IPS DF 4.7 (cell line): Measurements from ENCODE around the gene RALB.
"Not testable (repeated sequence)": the region's sequence is repeated elsewhere in the genome, so short reads cannot be mapped to it uniquely, and the experiment has no call there.

ENCODE experiments used
- DNase-seq: peaks from one replicate; pipeline ENCODE4 v3.0.0-alpha.2; 2013; ENCODE audit warnings: low spot score; ENCODE audit errors: extremely low read depth

The RALB gene

DNA sequence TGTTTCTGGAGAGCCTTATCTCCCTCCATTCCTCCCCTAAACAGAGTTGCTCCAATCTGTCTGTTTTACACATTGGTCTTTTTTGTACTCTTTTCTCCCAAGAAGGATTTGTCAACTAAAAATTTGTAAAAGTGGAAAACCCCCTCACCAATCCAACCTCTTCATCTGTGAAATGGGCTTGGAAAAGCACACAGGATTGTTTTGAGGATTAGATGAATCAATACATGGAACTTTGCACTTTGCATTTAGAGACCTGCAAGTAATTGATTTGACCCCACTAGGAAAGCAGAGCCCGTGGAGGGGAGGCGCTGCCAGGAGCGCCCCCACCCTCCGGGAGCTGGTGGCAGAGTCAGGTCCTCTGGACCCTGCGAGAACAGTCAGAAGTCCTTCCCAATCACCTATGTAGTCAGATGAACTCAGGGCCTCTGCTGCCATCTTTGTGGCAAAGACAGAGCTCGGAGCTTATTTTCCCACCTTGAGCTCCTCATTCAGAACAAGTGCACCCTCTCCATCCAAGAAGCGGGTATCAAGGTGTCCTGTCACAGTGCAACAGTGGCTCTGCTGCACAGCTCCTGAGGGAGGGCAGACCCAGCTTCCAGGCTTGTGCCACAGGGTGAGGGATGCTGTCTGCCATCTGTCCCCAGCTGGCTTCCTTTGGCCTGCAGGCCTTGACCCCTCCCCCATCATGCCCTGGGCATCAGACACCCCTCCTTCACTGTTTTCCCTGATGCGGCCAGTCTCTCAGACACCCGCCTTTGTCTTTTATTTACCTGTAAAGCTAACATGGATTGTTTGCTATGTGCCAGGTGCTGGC lies 27.7 kb upstream of the RALB start:
- DNase-seq = no peak

DNA sequence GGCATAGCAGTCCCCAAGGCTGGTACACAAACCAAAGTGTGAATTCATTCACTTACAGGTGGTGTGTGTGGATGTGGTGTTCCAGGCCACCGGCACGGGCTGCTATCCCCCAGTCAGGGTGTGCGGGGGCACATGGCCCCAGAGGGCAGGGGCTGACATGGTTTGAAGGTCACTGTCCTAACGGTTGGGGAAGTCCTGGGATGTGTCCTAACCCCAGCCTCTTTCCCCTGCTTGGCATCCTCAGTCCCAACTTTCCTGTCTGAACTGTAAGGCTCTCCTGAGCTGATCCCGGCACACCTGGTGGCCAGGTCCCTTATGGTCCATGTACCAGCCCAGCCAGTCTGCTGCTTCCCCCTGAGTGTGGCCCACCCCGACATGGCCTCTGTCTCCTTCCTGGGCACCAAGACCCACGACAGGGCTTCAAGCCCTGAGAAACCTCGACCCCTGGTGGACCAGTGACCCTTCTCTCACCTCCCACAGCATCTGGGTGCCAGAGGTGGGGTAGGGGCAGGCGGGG lies 27.0 kb upstream of the RALB start:
- no peak for DNase-seq

- DNase-seq = no peak
These were observed 26.3 kb upstream of the RALB start for GRCh38 chr2:120226316-120226715.

- no peak for DNase-seq
These were observed 25.3 kb upstream of the RALB start for GRCh38 chr2:120227111-120227991.

GRCh38 chr2:120228503-120228902 lies 24.1 kb upstream of the RALB start:
- DNase-seq = no peak

GRCh38 chr2:120229341-120229740 lies 23.3 kb upstream of the RALB start:
- DNase-seq = no peak

DNA sequence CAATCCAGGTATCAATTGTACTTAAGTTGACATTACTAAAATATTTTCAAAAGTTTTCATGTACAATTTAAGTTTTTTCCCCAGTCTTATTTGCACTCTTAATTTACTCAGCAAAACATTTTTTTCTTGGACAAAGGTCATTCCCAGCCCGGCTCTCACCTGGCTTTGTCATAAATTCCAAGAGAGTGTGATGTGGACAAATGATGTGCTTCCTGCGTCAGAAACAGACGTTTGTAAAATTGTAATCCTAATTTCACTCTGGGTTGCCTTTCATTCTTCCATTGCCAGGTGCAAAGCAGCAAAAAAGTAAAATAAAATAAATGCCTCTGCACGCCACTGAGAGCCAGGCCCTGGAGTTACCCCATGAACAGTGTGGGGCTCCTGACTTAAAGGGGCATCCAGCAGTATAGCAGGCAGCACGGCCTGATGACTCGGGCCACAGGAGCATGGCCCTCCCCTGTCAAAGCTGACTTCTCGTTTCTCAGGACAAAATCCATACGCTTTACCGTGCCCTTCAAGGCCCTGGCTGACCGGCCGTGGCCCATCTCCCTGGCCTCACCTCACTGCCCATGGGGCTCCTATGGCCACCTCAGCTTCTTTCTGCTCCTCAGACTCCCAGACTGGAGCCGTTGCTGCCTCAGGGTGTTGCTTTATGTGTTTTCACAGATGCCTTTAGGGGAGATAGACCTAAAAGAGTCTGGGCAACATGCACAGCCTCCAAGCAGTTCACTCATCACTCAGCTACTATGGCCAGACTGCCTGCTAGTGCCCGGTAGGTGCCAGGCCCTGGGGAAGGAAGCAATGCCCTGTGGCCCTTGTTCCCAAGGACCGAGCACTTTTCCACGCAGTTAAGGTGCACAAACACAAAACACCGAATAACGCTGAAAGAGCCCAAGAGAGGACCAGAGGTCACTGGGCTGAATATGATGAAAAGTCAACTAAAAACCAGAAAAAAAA lies 21.9 kb upstream of the RALB start:
- no peak for DNase-seq

GRCh38 chr2:120231564-120231973 lies 21.1 kb upstream of the RALB start:
- DNase-seq = no peak

DNA sequence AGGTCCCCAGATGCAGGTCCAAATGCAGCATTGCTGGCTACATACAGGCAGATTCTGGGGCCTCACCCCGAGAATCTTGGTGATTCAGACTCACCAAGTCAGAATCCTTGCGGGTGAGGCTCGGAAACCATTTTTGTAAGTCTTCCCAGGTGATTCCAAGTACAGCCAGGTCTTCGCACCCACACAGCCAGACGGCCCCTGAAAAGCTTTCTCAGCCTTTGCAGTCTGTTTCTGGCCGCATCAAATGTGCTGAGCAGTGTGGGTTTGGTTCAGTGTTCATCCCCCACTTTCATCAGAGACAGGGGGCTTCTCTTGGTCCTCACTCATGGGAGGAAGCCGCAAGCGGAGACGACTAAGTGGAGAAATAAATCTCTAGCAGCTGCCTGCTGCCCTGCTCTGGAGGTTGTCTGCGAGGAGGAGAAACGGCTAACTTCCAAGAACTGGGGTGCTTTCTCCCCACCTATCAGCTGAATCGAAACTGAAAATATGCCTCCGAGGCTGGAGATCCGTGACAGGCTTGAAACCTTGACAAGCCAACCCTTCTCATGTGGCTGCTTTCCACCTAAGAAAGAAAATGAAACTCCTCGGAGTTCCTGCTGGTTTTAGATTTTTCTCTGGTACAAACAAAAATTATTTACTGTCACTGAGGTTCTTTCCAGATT lies 20.5 kb upstream of the RALB start:
- DNase-seq = no peak

DNA sequence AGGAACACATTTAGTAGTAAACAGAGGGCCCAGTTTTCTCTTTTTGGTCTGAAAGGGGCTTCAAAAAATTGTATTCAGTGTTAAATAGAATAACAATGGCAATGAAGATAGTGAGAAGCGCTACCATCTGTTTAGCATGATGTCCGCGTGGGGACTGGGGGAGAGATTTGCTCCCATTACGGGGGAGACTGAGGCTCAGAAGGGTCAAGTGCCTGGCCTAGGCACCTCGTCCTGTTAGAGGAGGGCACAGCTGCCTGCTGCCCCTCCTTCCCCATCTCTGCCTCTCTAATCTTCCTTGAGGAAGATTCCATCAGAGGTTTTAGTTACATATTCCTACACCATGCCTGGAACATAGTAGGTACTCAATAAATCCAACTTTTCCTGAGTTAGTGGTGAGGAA lies 19.4 kb upstream of the RALB start:
- DNase-seq = no peak

DNA sequence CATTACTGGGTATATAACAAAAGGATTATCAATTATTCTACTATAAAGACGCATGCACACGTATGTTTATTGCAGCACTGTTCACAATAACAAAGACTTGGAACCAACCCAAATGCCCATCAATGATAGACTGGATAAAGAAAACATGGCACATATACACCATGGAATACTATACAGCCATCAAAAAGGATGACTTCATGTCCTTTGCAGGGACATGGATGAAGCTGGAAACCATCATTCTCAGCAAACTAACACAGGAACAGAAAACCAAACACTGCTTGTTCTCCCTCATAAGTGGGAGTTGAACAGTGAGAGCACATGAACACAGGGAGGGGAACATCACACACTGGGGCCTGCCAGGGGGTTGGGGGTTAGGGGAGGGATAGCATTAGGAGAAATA lies 17.5 kb upstream of the RALB start:
- not testable (repeated sequence) for DNase-seq

DNA sequence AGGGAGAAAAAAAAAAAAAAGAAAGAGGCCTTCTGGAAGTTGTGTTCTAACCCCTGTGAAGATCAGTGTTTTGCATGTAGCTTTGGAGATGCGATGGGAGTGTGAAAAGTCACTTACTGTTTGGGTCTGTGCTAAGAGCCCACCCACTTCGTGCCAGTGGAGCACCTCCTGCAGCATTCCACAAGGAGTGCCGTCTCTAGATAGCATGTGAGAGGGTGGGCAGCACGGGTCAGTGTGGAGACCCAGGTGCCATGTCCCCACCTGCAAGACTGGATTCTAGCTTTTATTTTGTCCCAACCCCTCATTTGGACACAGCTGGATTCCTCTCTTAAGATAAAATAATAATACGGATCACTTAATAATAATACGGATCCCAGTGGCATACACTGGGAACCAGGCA lies 17.0 kb upstream of the RALB start:
- no peak for DNase-seq

DNA sequence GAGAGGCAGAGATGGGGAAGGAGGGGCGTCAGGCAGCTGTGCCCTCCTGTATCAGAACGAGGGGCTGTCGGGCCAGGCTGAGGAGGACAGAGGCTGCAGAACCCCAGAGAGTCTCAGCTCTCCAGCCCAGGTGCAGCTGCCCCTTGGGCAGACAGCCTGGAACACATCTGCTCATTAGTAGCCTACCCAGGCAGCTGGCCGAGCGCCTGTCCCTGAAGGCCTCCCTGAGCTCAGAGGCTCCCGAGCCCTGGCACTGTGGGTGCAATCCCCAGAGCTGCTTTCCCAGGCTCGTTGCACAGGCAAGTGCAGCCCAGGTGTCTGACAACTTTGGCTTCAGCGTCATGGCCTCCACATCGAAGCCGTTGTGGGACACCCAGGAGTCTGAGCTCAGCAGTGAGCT lies 16.3 kb upstream of the RALB start:
- no peak for DNase-seq

DNA sequence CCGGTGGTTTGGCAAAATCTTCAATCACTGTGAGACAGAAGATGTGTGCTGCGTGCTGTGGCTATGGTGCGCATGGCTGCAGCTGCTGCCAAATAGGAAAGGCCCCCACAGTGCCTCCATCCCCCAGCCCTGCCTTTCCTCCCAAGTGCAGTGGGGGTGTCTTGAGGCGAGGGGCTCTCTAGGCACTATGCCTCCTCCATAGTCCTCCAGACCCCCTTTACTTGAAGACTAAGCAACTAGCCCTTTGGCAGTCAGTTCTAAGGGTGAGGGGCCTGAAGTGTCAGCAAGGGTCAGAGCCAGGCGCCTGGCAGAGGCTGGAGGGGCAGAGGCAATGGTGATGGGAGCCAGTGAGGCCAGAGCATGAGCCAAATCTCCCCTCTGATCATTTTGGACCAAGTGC lies 15.9 kb upstream of the RALB start:
- no peak for DNase-seq

DNA sequence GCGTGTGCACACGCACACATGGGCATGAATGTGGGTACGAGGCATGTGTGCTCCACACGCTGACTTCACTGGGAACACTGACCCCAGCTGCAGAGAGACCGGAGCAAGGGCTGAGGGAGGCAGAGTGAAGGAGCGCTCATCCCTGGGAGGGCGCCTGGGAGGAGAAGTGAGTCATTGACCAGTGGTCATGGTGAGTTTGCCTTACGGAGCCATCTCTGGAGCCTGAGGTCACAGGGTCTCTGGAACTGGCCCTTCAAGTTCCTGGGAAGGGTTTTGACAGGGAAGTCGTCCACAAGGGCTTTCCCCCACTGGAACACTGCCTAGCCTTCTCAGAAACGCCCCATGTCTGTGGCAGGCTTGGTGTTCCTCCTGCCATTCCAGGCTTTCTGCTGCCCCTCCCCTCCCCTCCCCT lies 15.2 kb upstream of the RALB start:
- no peak for DNase-seq

DNA sequence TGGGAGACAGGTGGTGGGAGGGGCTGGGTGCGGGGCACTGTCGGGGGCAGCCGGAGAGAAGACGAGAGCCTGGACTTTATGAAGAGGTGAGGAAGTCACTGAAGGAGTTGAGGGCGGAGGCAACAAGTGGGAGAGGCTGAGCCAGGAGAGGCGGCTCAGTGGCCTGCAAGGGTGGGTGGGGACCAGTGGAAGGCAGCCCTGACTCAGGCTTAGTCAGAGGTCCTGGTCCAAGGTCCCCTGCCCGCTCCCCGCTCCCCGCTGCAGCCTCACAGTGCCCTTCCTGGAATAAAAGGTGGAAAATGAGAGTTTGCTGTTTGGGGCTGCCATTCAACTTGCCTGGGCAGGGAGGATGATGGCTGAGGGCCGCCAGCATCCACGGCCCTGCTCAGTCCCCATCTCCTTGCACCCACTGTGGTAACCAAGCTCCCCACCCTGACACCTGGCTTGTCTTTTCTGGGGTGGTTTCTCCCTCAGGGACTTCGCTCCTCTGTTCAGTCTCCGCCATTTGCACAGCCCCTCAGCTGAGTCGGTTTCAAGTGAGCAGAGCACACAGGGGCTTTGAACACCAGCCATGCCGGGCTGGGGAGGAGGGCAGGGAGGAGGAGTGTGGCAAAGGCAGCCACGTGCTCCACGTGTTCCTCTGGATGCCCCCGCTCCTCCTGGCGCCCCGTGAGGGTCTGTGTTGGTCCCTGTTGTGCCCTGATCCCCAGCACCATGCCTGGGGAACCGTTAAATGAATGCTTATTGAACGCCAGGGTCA lies 13.7 kb upstream of the RALB start:
- no peak for DNase-seq

DNA sequence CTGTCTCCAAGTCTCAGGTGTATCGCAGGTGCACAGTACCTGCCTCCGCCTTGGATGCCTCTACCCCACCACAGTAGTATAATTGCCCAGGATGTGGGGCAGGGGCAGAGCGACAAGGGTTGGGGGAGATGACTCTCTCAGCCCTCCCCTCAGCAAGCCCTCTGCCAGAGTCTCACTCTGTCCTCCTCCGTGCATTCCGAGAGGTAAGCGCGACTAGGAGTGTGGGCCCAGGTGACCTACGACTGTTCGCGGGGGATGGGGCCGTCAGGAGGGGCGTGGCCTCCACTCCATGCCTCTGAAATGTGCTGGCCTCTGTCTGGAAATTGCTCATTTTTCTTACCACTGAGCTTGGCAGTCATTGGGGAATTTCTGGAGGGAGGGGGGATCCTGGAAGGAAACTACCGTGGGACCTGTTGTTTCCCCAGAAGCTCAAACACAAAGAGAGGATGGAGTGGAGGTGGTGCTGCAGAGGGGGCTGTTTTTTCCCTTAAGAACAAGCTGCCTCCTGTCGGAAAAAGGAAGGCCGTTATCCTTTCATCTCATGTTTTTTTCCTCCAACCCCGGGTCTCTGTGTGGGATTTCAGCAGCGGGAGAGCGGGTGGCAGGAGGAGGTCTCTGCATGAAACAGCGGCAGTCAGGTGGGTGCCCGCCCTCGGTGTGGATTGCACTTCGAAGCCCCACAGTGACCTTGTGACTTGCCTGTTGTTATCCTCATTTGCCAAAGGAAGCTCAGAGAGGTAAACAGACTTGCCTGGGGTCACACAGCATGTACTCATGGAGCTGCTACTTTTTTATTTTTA lies 13.0 kb upstream of the RALB start:
- DNase-seq = no peak

DNA sequence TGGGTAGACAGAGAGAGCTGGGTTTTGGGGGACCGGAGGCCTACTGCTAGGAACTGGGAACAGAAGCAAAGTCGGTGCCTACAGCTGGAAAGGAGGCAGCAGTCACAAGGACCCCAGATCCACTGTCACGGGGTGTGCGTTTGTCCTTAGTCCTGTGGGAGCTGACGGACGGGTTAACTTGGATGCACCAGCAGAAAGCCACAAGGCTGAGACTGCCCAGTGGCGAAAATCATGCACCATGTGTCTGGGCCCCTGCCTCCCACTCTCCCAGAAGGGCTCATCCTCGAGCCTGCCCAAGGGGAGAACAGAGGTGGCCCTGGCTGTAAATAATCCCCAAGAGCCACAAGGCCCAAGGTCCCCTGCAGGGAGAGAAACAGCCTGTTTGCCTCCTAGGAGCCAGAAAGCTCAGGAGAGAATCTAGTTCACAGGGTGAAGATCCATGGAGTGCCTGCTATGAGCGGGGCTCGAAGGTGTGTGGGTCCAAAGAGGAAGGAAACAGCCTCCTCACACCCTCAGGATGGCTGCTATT lies 11.7 kb upstream of the RALB start:
- no peak for DNase-seq

DNA sequence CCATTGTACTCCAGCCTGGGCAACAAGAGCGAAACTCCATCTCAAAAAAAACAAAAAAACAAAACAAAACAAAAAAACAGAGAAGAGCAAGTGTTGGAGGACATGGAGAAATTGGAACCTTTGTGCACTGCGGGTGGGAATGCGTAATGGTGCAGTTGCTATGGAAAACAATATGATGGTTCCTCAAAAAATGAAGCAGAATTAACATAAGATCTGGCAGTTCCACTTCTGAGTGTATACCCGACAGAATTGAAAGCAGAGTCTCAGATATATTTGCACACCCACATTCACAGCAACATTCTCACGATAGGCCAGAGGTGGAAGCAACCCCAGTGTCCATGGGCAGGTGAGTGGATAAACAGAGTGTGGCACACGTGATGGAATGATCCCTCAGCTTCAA lies 11.0 kb upstream of the RALB start:
- DNase-seq = no peak
